A549 (cell line): Measurements from ENCODE around the gene OR1J2. TPM values are rescaled to one million over a fixed set of nuclear protein-coding genes. Genes with fewer than 3 reads are reported as not detected.

Experiments used
- ATAC-seq, 2 experiments: fragments of 200-7000 bp in 1 of 2; fragments of >200 bp in 1 of 2; cut with Nextera tagmentation in 1 of 2; cut with Tn5 transposase in 1 of 2; 3 replicates each; pipeline versions ENCODE4 v1.8.0 to v1.9.1; 2018 to 2020; ENCODE audit warnings: mild to moderate bottlenecking in 1 of 2, moderate library complexity in 1 of 2
- CTCF ChIA-PET: fragments of 300-600 bp; sonication (Branson Sonifier 250); formaldehyde crosslinking; extraction: SDS; loops from one replicate; lab custom pipeline; 2021; ENCODE audit warnings: antibody characterized with exemption, inconsistent platforms; lab: Yijun Ruan, JAX
- POLR2A ChIA-PET: fragments of 350-600 bp; formaldehyde crosslinking; extraction: SDS; loops from one replicate; lab custom pipeline; 2021; ENCODE audit warnings: antibody characterized with exemption, inconsistent platforms; lab: Yijun Ruan, JAX
- DNase-seq, 2 experiments: peaks; one replicate each; pipeline versions ENCODE4 v3.0.0 to v3.0.0-alpha.2; 2011 to 2016; ENCODE audit warnings: low read depth in 1 of 2, low spot score in 1 of 2
- FAIRE-seq: peaks from 2 replicates; lab custom pipeline; 2011; peaks lifted over from hg19 to GRCh38; lab: Jason Lieb, UNC
- H3K27ac ChIP-seq, 2 experiments: fragments of >200 bp; sonication (Bioruptor Twin); formaldehyde crosslinking; 3 replicates each; pipeline ENCODE4 v1.5.1; 2016 to 2017
- H3K4me1 ChIP-seq: fragments of >200 bp; sonication (Bioruptor Twin); formaldehyde crosslinking; 3 replicates; pipeline ENCODE4 v1.6.1; 2016
- H3K4me2 ChIP-seq: fragments of >200 bp; sonication (Bioruptor Twin); formaldehyde crosslinking; 3 replicates; pipeline ENCODE4 v1.6.1; 2016
- H3K4me3 ChIP-seq: fragments of >200 bp; sonication (Bioruptor Twin); formaldehyde crosslinking; 3 replicates; pipeline ENCODE4 v1.5.1; 2016
- H3K9me3 ChIP-seq: fragments of >200 bp; sonication (Bioruptor Twin); formaldehyde crosslinking; 3 replicates; pipeline ENCODE4 v1.6.1; 2016
- BHLHE40 ChIP-seq: IDR thresholded peaks from 2 replicates; pipeline ENCODE4 v1.6.1; 2012; ENCODE audit warnings: low read depth, low read length, inconsistent platforms
- CBX2 ChIP-seq: fragments of 200-600 bp; sonication (generic); IDR thresholded peaks from 2 replicates; pipeline ENCODE4 v1.6.1; 2016; ENCODE audit warnings: low read depth, mild to moderate bottlenecking, borderline replicate concordance
- CHD2 ChIP-seq: fragments of 150-350 bp; IDR thresholded peaks from 2 replicates; pipeline ENCODE4 v1.6.1; 2014; ENCODE audit warnings: low read length; ENCODE audit not compliant: partially characterized antibody
- EHMT2 ChIP-seq: fragments of 200-600 bp; sonication (generic); IDR thresholded peaks from 2 replicates; pipeline ENCODE4 v1.6.1; 2016; ENCODE audit warnings: antibody characterized with exemption, low read depth, mild to moderate bottlenecking, moderate library complexity
- ELK1 ChIP-seq: fragments of 150-350 bp; IDR thresholded peaks from 2 replicates; pipeline ENCODE4 v1.6.1; 2014; ENCODE audit warnings: low read depth, mild to moderate bottlenecking, low read length
- FOSB ChIP-seq: fragments of 250-450 bp; sonication (Bioruptor Pico); IDR thresholded peaks from 2 replicates; pipeline ENCODE4 v1.5.0; 2020; ENCODE audit warnings: mild to moderate bottlenecking, moderate library complexity
- FOSL2 ChIP-seq, 2 experiments: fragments of 450-650 bp in 1 of 2; fragments of >200 bp in 1 of 2; sonication (Bioruptor Twin) in 1 of 2; formaldehyde crosslinking; IDR thresholded peaks; 2 replicates each; pipeline versions ENCODE4 v1.5.0 to v1.6.1; 2016 to 2020; ENCODE audit warnings: mild to moderate bottlenecking in 1 of 2, moderate library complexity in 1 of 2
- FOXS1 ChIP-seq: fragments of 250-450 bp; sonication (Bioruptor Pico); IDR thresholded peaks from 2 replicates; pipeline ENCODE4 v1.5.0; 2020; ENCODE audit warnings: mild to moderate bottlenecking, moderate library complexity
- HEYL ChIP-seq: fragments of 250-450 bp; sonication (Bioruptor Pico); IDR thresholded peaks from 2 replicates; pipeline ENCODE4 v1.8.0; 2021; ENCODE audit warnings: mild to moderate bottlenecking, moderate library complexity
- HOXB5 ChIP-seq: fragments of 250-450 bp; sonication (Bioruptor Pico); IDR thresholded peaks from 2 replicates; pipeline ENCODE4 v1.5.0; 2020; ENCODE audit warnings: mild to moderate bottlenecking, moderate library complexity
- JUN ChIP-seq, 2 experiments: fragments of >200 bp; sonication (Bioruptor Twin); formaldehyde crosslinking; IDR thresholded peaks; 2 replicates in 1 of 2; 3 replicates in 1 of 2; pipeline ENCODE4 v1.6.1; 2016 to 2017
- JUNB ChIP-seq: fragments of >200 bp; sonication (Bioruptor Twin); formaldehyde crosslinking; IDR thresholded peaks from 2 replicates; pipeline ENCODE4 v1.6.1; 2016
- KDM5A ChIP-seq: fragments of 200-600 bp; sonication (generic); IDR thresholded peaks from 2 replicates; pipeline ENCODE4 v1.6.1; 2016; ENCODE audit warnings: antibody characterized with exemption, mild to moderate bottlenecking
- MAX ChIP-seq: IDR thresholded peaks from 2 replicates; pipeline ENCODE4 v1.6.1; 2012
- MYC ChIP-seq: IDR thresholded peaks from 2 replicates; pipeline ENCODE4 v1.6.1; 2012; ENCODE audit warnings: mild to moderate bottlenecking, inconsistent platforms, low read length, improper control_type of control experiment, borderline replicate concordance
- PHF8 ChIP-seq: fragments of 200-600 bp; sonication (generic); IDR thresholded peaks from 2 replicates; pipeline ENCODE4 v1.6.1; 2016; ENCODE audit warnings: low read depth, mild to moderate bottlenecking, antibody characterized with exemption, moderate library complexity, borderline replicate concordance
- POLR2A ChIP-seq: IDR thresholded peaks from 2 replicates; pipeline ENCODE4 v1.6.1; 2012; ENCODE audit warnings: mild to moderate bottlenecking, low read length
- POLR2AphosphoS2 ChIP-seq: conservative IDR thresholded peaks from 2 replicates; pipeline ENCODE4 v1.6.1; 2012; ENCODE audit warnings: low read length, improper control_type of control experiment, inconsistent platforms
- RAD21 ChIP-seq, 2 experiments: fragments of >200 bp in 1 of 2; sonication (Bioruptor Twin) in 1 of 2; formaldehyde crosslinking in 1 of 2; IDR thresholded peaks in 1 of 2; conservative IDR thresholded peaks in 1 of 2; 2 replicates in 1 of 2; 3 replicates in 1 of 2; pipeline ENCODE4 v1.6.1; 2012 to 2018; ENCODE audit warnings: inconsistent platforms in 1 of 2
- RNF2 ChIP-seq: fragments of 200-600 bp; sonication (generic); IDR thresholded peaks from 2 replicates; pipeline ENCODE4 v1.6.1; 2016; ENCODE audit warnings: low read depth, mild to moderate bottlenecking, antibody characterized with exemption, moderate library complexity, borderline replicate concordance
- SREBF2 ChIP-seq: fragments of 450-650 bp; IDR thresholded peaks from 2 replicates; pipeline ENCODE4 v1.6.1; 2014; ENCODE audit warnings: mild to moderate bottlenecking, moderate library complexity
- TFCP2L1 ChIP-seq: fragments of 250-450 bp; sonication (Bioruptor Pico); IDR thresholded peaks from 2 replicates; pipeline ENCODE4 v1.5.0; 2021; ENCODE audit warnings: mild to moderate bottlenecking
- TP53 ChIP-seq: fragments of 250-450 bp; sonication (Bioruptor Pico); IDR thresholded peaks from 2 replicates; pipeline ENCODE4 v1.5.0; 2021; ENCODE audit warnings: mild to moderate bottlenecking, moderate library complexity
- ZC3H11A ChIP-seq: fragments of 450-650 bp; IDR thresholded peaks from 2 replicates; pipeline ENCODE4 v1.6.1; 2014; ENCODE audit warnings: antibody characterized with exemption, mild to moderate bottlenecking
- ZNF302 ChIP-seq: fragments of 250-450 bp; sonication (Bioruptor Pico); IDR thresholded peaks from 2 replicates; pipeline ENCODE4 v1.9.0; 2021; ENCODE audit warnings: inconsistent platforms, mild to moderate bottlenecking, moderate library complexity
- ZSCAN20 ChIP-seq: fragments of 250-450 bp; sonication (Bioruptor Pico); IDR thresholded peaks from 2 replicates; pipeline ENCODE4 v1.8.0; 2022; ENCODE audit warnings: mild to moderate bottlenecking, moderate library complexity
- WGBS: methylation state at CpG from one replicate; pipeline ENCODE4 v1.1.6; 2017; ENCODE audit errors: missing lambda C conversion rate; 5-methylcytosine and 5-hydroxymethylcytosine counted together
- polyA plus RNA-seq, 4 experiments: library from polyadenylated mRNA; depleted of rRNA in 3 of 4; stranded (reverse); fragments of >200 nt; fragmentation: RNase III in 1 of 4; extraction: RNeasy Plus Mini Kit Qiagen cat#74134 plus additional on column Dnase treatment in 1 of 4; gene quantifications; 2 replicates in 3 of 4; 3 replicates in 1 of 4; pipeline ENCODE4 v1.2.3, GENCODE V29; 2011 to 2017
- TF ChIP-seq, protein P1 (sequence below): fragments of >200 bp; sonication (Bioruptor Twin); formaldehyde crosslinking; IDR thresholded peaks from 3 replicates; pipeline ENCODE4 v1.5.1; 2016
- TF ChIP-seq, protein P2 (sequence below): IDR thresholded peaks from 2 replicates; pipeline ENCODE4 v1.6.1; 2012; ENCODE audit warnings: low read depth, borderline replicate concordance
- TF ChIP-seq, protein P3 (sequence below): fragments of >200 bp; sonication (Bioruptor Twin); formaldehyde crosslinking; IDR thresholded peaks from 3 replicates; pipeline ENCODE4 v1.6.1; 2016

The OR1J2 gene
- polyA plus RNA-seq, 2 of the 4 experiments (the other 2 are of a cell fraction), result 0.09 to 0.21 TPM

- no peaks in the 10 kb centered on the region for H3K9me3 ChIP-seq
- FAIRE-seq (no peak), ATAC-seq (no peak), DNase-seq (no peak)
- 75% methylated on average over 3 of the region's 3 CpGs for WGBS
- H3K4me2 ChIP-seq, result no peak overlapping the region
- no peak overlapping the region for H3K4me3 ChIP-seq
- H3K27ac ChIP-seq, result no peak overlapping the region
- ChIA-PET CTCF (interaction anchor here (0.7 to 1.5 kb wide), 2 partner anchors 10 to 21 kb away, joined by 3 read pairs; no protein-coding TSS in a partner anchor), POLR2A (no interaction called here)
- TF ChIP-seq TP53 (CRISPR knock-in tag), result no peak
- no peak for TF ChIP-seq CBX2
- TF ChIP-seq ZNF302 (CRISPR knock-in tag), result no peak
- no peak for TF ChIP-seq HOXB5
- no peak for TF ChIP-seq ELK1
- TF ChIP-seq, protein P1, sequence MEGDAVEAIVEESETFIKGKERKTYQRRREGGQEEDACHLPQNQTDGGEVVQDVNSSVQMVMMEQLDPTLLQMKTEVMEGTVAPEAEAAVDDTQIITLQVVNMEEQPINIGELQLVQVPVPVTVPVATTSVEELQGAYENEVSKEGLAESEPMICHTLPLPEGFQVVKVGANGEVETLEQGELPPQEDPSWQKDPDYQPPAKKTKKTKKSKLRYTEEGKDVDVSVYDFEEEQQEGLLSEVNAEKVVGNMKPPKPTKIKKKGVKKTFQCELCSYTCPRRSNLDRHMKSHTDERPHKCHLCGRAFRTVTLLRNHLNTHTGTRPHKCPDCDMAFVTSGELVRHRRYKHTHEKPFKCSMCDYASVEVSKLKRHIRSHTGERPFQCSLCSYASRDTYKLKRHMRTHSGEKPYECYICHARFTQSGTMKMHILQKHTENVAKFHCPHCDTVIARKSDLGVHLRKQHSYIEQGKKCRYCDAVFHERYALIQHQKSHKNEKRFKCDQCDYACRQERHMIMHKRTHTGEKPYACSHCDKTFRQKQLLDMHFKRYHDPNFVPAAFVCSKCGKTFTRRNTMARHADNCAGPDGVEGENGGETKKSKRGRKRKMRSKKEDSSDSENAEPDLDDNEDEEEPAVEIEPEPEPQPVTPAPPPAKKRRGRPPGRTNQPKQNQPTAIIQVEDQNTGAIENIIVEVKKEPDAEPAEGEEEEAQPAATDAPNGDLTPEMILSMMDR, result no peak
- TF ChIP-seq, protein P2, sequence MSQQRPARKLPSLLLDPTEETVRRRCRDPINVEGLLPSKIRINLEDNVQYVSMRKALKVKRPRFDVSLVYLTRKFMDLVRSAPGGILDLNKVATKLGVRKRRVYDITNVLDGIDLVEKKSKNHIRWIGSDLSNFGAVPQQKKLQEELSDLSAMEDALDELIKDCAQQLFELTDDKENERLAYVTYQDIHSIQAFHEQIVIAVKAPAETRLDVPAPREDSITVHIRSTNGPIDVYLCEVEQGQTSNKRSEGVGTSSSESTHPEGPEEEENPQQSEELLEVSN, result no peak
- no peak for TF ChIP-seq CHD2
- no peak for TF ChIP-seq EHMT2
- TF ChIP-seq ZSCAN20 (CRISPR knock-in tag), result no peak
- no peak for TF ChIP-seq HEYL (CRISPR knock-in tag)
- TF ChIP-seq JUN (IDR thresholded peaks at IDR 0.05), result no peak
- TF ChIP-seq TFCP2L1 (CRISPR knock-in tag), result no peak
- no peak for TF ChIP-seq RAD21 (conservative IDR thresholded peaks at IDR 0.05 in 1 of 2, IDR thresholded peaks at IDR 0.05 in 1 of 2)
- no peak for TF ChIP-seq JUNB
- H3K4me1 ChIP-seq, result no peaks in the 10 kb centered on the region
Observed at GRCh38 chr9:122519376-122519775, 8.8 kb downstream of the OR1J2 start.

GRCh38 chr9:122526602-122527001 is 16.0 kb downstream of the OR1J2 start:
- no peak overlapping the region for H3K4me2 ChIP-seq
- no peak for TF ChIP-seq MYC
- no peak for TF ChIP-seq ZC3H11A
- TF ChIP-seq RNF2, result no peak
- no peak for TF ChIP-seq BHLHE40
- no peak for TF ChIP-seq JUN (IDR thresholded peaks at IDR 0.05)
- TF ChIP-seq KDM5A, result no peak
- TF ChIP-seq POLR2A, result no peak
- no peak for TF ChIP-seq FOSL2 (IDR thresholded peaks at IDR 0.05)
- no peak for TF ChIP-seq FOSL2 (CRISPR knock-in tag; IDR thresholded peaks at IDR 0.05)
- no peak for TF ChIP-seq FOXS1 (CRISPR knock-in tag)
- TF ChIP-seq ZSCAN20 (CRISPR knock-in tag), result no peak
- TF ChIP-seq PHF8, result no peak
- no peak for TF ChIP-seq ELK1
- TF ChIP-seq SREBF2, result no peak
- TF ChIP-seq FOSB (CRISPR knock-in tag), result no peak
- no peak for TF ChIP-seq HEYL (CRISPR knock-in tag)
- TF ChIP-seq, protein P3, sequence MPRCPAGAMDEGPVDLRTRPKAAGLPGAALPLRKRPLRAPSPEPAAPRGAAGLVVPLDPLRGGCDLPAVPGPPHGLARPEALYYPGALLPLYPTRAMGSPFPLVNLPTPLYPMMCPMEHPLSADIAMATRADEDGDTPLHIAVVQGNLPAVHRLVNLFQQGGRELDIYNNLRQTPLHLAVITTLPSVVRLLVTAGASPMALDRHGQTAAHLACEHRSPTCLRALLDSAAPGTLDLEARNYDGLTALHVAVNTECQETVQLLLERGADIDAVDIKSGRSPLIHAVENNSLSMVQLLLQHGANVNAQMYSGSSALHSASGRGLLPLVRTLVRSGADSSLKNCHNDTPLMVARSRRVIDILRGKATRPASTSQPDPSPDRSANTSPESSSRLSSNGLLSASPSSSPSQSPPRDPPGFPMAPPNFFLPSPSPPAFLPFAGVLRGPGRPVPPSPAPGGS, result no peak
- TF ChIP-seq POLR2AphosphoS2, result no peak
- TF ChIP-seq CBX2, result no peak
- TF ChIP-seq MAX, result no peak
- TF ChIP-seq JUNB, result no peak
- H3K4me3 ChIP-seq, result no peak overlapping the region
- no peak for ATAC-seq
- H3K4me1 ChIP-seq, result no peaks in the 10 kb centered on the region
- ChIA-PET POLR2A (no interaction called here), CTCF (no interaction called here)
- no peak for FAIRE-seq
- no peak overlapping the region for H3K27ac ChIP-seq
- WGBS, result 34% methylated on average over 10 of the region's 10 CpGs
- no peaks in the 10 kb centered on the region for H3K9me3 ChIP-seq
- DNase-seq, result no peak
